Activated CD8-positive, alpha-beta memory T cell treated with anti-CD3 and anti-CD28 coated beads, Interleukin-2, amount 50 U/mL, for 24 hours (primary cell): ENCODE data around the gene SNRPF.
A peak's percentile ranks its signal among the peaks of the same experiment; 100 is the strongest.
"Not testable (repeated sequence)": the region's sequence is repeated elsewhere in the genome, so short reads cannot be mapped to it uniquely, and the experiment has no call there.

Source experiments
- DNase-seq: peaks from one replicate; pipeline ENCODE4 v3.0.0-alpha.2; 2020; ENCODE audit errors: extremely low read depth

The SNRPF gene

DNA sequence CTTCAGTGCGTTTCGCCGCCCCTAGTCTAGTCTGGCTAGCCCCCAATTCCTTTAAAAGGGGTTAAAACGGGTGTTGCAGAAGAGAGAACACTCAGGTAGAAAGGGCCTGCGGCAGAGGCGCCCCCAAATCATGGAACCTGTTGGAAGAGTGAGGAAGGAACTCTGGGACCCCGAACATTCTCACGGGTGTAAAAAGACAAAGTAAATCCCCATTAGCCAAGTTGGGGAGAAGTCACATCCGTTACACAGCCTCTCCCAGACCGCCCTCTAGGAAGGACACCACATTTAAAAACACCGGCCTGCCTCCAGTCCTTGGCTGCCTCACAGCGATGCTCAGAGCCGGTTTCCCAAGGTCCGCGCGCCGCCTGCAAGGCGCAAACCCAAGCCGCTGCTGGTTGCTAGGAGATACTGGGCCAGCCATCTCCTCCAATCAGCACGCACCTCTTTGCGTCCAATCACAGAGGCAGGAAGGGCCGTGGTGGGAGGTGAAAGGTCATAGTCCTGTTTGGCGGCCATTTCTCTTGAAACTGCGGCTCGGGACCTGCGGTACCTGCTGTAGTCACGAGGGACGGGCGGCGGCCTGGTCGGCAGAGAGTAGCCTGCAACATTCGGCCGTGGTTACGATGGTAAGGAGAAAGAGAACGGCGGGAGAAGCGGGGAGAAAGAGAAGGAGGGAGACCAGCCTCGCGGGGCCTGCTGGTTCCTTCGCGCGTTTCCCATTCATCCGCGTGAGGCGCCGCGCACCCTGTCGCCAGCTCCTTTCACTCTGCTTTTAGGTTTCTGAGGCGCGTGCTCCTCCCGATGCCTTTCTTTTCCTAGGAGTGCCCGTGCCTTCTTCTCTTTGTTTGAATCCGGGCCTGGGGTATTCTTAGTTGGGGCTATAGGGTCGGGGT, at the start of gene SNRPF:
Gene SNRPF, plus strand, starts transcription at position 502 of the 893 bp plus-strand sequence. Its CDS starts 122 bp downstream, at position 624.
- DNase-seq: peak; percentile 87

DNA sequence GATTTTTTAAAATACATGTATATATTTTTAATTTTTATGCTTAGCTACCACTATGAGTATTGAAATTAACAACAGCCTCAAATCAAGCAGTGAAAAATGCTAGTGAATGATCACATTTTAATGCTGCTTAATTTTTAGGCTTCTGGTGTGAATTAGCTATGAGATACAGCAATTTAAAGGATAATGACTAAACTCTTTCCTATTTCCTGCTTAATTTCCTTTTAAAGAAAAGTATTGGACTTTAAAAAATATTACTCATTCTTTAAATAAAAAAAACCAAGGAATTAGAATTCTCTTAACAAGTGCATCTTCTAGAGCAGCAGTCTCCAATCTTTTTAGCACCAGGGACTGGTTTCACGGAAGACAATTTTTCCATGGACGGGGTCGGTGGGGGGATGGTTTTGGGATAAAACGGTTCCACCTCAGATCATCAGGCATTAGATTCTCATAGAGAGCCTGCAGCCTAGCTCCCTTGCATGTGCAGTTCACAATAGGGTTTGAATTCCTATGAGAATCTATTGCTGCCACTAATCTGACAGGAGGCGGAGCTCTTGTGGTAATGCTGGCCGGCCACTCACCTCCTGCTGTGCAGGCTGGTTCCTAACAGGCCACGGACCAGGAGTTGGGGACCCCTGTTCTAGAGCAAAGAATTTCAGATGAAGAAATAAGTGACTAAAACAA, 49.6 kb upstream of the SNRPF start:
- no peak for DNase-seq

DNA sequence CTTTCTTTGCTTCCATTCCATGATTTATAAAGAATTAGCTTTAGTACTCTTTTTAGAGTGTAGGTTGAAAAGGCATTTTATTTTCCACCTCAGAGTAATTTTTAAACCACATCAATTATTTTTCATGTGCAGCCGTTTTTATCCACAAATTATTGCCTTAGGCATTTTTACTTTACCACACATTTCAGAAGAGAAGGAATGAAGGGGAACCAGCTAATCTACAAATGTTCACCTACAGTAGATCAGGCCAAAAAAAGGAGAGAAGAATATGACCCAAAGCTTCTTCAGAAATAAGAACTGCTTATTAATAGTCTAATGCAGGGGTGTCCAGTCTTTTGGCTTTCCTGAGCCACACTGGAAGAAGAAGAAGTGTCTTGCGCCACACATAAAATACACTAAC, 48.3 kb upstream of the SNRPF start:
- DNase-seq: no peak

DNA sequence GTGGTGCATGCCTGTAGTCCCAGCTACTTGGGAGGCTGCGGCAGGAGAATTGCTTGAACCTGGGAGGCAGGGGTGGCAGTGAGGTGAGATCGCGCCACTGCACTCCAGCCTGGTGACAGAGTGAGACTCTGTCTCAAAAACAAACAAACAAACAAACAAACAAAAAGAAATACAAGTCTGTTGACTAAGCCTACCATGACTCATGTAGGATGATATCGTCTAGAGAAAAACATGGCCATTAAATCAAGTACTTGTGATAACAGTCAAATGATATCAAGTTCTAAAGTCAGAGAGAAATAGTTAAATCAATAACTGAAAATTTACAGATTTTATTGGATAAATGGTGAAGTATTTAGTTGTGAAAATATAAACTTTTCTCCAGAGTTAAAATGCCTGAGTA, 46.6 kb upstream of the SNRPF start:
- DNase-seq: not testable (repeated sequence)

DNA sequence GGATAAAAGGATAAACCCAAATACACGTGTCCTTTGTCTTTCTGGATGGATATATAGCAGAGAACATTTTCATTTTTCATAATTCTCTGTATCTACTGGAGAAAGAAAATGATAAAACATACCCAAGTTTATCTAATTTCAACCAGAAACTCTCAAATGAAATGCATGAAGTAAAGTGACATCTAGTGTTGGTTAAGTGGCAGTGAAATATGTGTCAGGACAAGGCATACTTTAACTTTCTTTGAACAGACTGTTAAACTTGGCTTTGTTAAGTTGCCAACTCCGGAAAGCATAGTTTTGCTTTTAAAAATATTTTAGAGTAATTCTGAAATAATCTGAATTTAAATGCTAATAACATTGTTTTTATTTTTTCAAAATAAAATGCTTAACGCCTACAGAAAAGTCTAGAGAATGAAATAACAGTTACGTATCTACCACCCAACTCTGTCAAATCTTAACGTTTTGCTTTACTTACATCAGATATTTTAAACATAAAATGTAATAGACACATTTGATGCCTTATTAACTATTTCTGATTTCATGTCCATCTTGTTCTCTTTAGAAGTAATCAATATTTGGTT, 43.0 kb upstream of the SNRPF start:
- no peak for DNase-seq

DNA sequence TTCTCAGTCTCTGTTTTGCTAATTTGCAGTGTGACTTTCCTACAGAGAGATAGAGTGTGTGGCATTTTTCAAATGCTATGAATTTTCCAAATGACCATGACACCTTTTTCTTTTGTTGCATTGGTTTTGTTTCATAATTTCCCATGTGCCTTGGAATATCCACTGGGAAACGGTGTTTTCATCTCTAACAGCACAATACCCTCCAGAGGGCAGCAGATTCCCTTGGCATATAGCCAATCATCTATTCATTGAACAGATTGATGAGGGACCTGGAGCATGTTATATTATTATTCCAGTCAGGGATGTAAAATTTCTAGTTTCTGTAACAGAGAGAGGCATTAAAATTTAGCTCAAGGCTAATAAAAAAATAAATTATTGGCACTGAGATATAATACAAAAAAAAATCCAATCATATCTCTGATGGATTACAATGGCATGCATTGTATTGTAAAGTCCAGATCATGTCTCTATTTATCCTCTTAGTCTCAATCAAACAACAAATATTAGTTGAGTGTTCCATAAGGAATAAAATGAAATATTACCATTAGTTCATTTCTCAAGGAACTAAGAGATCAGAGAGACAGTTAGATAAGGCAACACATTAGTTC, 38.6 kb upstream of the SNRPF start:
- DNase-seq: no peak

DNA sequence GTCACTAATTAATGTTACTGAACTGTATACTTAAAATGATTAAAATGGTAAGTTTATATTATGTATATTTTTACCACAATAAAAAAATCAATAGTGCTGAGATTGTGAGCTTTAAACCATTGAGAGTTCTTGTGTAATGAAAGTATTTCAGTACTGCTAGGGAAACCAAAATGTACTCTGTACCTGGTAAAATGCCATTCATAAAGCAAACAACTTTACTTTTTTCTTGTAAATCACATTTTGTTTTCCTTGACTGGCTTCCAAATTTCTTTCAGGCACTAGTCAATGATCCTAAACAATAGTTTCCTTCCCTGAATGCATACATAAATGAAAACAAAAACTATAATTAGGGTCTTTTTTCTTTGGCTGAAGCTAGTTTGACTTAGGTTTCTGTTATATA, 29.4 kb upstream of the SNRPF start:
- no peak for DNase-seq

DNA sequence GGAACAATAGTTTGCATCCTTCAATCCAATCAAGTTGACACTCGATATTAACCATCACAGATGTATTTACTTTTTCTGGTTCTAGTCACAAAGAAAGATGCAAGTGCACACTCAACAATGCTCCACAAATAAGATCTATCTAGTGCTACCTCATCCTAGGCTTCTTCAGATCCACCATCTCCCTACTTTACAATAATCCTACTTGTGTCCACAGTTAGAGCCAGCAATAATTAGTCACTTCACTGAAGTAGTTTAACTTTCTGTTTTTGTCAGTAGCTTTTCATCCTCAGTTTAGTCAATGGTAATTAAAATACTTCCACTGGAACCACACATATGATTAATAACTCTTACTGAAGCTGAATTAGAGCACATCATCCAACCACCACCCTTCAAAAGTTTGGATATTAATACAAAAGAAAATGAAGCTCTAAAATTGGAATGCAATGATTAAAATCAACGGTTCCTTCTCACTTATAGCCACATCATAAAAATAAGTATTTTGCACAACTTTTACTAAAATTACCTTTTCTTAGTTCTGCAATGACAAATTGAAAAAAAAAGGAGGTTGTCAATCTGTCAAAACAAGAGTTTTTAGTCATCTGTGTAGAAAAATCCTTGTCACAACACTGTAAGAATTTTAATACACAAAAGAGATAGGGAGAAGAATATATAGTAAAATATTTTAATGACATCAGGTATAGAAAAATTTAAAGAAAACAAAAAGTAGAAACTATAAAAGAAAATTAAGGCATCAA, 28.2 kb upstream of the SNRPF start:
- DNase-seq: no peak

DNA sequence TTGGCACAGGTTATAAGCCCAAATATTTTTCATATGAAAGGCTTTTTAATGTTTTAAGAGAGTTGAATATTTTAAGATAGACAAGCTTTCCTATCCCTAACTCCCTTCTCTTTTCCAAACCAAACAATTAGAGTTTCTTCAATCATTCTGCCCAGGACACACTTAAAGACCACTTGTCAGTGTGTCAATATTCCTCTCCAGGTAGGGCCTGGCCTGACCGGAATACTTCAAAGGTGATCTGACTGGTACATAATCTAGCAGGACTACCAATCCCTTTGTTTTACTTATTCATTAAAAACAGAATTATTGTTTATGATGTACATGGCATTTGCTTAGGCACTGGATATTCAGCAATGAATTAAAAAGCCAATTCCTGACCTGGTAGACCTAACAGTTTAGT, 24.2 kb upstream of the SNRPF start:
- DNase-seq: no peak

DNA sequence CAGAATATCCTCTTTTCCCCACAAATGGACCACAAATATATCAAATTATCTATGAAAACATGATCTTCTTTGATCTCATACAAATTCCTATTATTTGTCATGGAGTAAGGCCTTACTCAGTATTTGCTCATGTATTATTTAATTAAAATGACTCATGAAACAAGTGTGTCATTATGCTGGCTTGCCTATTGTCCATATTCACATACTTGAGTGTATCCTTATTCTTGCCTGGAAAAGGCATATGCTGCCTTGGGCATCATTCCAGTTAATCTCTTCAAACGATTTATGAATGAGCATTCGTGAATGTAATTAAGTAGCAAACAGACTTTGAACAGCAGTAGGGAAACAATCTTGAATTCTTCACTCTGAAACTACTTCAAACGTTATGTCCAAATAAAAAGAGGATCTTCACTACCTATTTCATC, 22.6 kb upstream of the SNRPF start:
- no peak for DNase-seq

DNA sequence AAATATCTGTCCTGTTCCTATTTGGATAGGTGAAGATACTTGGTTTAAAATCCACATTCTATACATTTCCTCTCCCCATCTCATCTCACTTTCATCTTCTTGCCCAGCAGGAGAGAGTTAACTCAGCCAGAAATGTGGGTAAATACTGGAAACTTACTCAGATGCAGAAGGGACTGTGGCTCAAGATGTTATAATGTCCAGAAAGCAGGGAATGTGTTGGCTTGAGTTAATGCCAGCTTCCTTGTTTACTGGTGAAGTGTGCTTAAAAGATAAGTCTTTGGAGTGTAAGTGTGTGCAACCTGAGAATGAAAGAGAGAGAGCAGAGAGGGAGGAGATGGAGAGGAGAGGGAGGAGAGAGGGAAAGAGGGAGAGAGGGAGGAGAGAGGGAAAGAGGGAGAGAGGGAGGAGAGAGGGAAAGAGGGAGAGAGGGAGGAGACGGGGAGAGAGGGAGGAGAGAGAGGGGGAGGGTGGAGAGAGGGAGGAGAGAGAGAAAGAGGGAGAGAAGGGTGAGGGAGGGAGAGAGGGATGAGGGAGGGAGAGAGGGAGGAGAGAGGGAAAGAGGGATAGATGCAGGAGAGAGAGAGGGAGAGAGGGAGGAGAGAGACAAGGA, 22.0 kb upstream of the SNRPF start:
- DNase-seq: no peak

DNA sequence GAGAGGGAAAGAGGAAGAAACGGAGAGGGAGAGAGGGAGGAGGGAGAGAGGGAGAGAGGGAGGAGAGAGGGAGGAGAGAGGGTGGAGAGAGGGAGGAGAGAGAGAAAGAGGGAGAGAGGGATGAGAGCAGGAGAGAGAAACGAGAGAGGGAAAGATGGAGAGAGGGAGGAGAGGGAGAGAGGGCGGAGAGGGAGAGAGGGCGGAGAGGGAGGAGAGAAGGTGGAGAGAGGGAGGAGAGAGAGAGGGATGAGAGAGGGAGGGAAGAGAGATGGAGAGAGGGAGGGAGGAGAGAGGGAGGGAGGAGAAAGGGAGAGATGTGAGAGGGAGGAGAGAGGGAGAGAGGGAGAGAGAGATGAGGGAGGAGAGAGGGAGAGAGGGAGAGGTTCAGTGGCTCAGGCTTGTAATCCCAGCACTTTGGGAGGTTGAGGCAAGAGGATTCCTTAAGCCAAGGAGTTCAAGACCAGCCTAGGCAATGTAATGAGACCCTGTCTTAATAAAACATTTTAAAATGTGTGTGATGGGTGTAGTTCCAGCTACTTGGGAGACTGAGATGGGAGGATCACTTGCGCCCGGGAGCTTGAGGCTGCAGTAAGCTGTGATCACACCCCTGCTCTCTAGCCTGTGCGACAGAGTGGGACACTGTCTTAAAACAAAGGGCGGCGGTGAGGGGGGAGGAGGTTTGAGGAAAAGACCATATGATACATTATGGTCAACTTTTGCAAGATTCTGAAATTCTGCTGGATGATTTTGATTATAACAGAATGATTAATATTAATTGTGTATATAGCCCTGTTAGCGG, 21.3 kb upstream of the SNRPF start:
- no peak for DNase-seq

DNA sequence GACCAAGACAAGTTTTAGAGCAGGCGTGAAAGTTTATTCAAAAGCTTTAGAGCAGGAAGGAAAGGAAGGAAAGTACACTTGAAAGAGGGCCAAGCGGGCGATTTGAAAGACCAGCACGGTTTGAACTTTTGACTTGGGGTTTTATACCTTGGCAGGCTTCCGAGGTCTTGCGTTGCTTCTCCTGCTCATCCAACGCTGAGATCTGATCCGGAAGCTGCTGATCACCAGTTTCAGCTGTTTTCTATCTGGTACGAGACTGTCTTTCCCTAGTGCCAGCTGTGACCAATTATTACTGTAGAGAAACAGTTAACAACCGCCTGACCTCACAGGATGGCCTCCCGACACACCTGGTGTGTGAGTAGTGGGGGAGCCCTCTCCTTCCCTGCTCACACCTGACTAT, 20.6 kb upstream of the SNRPF start:
- DNase-seq: no peak

DNA sequence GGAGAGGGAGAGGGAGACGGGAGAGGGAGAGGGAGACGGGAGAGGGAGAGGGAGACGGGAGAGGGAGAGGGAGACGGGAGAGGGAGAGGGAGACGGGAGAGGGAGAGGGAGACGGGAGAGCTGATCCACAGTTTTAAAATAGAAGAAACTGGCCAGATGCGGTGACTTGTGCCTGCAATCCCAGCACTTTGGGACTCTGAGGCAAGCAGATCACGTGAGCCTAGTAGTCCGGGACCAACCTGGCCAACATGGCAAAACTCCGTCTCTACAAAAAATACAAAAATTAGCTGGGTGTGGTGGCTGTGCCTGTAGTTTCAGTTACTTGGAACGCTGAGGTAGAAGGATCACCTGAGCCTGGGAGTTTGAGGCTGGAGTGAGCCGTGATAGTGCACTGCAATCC, 16.3 kb upstream of the SNRPF start:
- DNase-seq: not testable (repeated sequence)

DNA sequence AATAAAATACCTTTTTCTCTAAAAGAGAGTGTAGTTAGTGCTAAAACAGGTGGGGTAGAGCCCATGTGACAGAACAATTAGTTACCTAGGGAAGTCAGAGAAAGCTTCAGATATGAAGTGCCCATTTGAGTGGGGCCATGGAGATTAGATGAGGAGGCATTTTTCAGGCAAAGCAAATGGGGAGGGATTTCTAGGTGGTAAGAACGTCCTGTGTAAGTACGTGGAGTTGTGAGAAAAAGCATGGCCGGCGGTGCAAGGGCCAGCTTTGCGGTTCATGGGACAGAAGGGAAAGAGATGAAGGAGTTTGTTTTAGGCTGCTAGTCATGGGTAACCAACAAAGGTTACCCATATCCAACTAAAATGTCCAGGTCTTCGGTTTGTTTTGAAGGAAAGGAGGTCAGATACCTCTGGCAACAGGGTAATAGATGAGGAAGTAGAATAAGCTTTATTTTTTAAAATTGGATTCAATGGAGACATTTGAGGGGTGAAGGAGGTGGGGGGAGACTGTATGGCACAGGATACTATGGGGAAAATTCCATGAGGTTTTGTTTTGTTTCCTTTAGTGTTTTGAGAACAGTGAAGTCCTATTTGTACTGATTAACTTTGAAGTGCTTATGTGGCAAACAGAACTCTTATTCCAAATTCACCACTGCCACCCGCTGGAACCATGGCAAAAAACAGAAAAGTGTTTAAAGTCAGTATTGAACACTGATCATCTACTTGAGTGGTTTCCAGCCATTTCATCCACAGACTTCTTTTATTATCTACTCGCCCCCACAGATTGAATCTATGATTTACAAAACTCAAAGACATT, 10.0 kb upstream of the SNRPF start:
- no peak for DNase-seq

DNA sequence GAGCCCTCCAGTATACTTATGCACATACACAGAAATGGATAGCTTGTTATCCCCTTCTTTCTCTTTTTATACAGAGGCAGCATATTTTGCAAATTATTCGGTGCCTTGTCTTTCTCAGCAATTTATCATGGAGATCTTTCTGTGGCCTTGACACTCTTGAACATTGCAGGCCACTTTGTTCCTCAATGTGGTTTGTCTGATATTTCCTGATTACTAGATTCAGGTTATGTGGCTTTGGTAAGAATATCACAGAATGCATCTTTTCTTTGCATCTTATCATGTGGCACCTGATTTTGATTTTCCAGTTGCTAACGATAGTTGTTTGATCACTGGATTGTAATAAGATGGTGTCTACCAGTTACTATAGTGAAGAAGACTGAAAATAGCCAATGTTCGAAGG, 7.1 kb upstream of the SNRPF start:
- DNase-seq: no peak

DNA sequence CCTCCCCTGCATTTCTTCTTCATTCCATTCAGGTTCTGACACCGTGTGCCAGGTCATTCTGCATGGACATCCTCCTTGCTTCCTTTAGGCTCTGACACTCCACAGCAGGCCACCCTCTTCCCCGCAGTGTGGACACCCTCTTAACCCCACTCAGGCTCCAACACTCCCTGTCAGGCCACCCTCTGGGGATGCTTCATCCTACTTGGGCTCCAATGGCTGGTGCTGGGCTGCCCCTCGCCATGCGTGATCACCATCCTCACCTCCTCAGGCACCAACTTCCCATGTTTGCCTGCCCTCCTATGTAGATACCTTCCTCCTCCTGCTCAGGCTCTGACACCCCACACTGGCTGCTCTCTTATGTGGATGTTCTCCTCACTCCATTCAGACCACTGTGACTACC, 6.6 kb upstream of the SNRPF start:
- no peak for DNase-seq

DNA sequence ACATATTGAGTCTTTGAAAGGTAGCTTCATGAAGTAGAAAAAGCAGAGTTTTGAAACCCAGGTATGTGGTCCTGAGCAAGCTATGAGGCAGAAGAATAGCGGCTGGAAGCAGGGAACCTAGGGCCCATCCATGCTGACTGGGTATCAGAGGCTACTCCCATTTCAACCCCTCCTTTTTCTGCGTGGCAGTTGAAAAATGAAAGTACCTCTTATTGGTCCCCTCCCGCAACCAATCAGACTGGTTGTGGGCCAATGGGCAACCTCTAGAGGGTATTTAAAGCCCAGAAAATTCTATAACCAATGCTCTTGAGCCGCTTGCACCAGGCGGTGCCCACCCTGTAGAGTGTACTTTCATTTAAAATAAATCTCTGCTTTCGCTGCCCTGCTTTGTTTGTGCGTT, 1.6 kb upstream of the SNRPF start:
- no peak for DNase-seq

DNA sequence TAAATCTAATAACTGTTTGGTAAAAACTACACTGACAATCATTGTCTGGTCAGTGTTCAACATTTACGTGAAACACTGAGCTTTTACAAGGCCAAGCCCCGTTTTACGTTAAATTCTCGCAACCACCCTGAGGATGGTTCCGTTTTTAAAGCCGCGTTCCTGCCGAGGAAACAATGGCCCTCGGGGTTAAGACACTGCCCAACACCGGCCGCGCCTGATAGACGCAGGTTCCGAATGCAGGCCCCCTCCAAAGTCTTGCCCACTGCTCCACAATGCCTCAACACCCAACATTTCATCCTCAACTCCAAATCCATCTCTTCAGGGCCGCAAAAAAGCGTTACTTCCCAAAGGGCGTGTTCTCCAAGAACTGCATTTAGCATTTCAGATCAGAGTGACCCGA, 953 bp upstream of the SNRPF start:
- no peak for DNase-seq
